ENCODE results near the gene OCA2. TPM values are rescaled to one million over a fixed set of nuclear protein-coding genes. Genes with fewer than 3 reads are reported as not detected.

Gene OCA2
- total RNA-seq, 2 experiments from 2014 or later, result not detected

GRCh38 chr15:27934782-27935181 lies 164.3 kb downstream of the OCA2 start:
- no TSS peak for BruUV-seq (replicated peaks)
- Histone ChIP-seq H3K9me2 (ENCODE audit: insufficient read depth, low read length) (no peaks in the 10 kb centered on the region), H2AFZ (ENCODE audit: low read length) (no peak overlapping the region), H3K36me3 (ENCODE audit: insufficient read depth, low read length) (no peaks in the 10 kb centered on the region), H3K9me3 (ENCODE audit: low read length) (no peaks in the 10 kb centered on the region), H3K4me1 (ENCODE audit: insufficient read depth, low read length, poor library complexity, severe bottlenecking) (no peaks in the 10 kb centered on the region), H3K4me3 (ENCODE audit: low read depth, low read length, poor library complexity, severe bottlenecking) (no peak overlapping the region), H3K79me2 (ENCODE audit: insufficient read depth, low read depth, low read length) (no peaks in the 10 kb centered on the region), H3K27ac (ENCODE audit: low read depth, low read length, poor library complexity, severe bottlenecking) (no peak overlapping the region), H4K20me1 (ENCODE audit: insufficient read depth, low read length) (no peaks in the 10 kb centered on the region), H3K4me2 (ENCODE audit: low read length) (no peak overlapping the region)
- no peak for DNase-seq (ENCODE audit: low spot score)
- POLR2A ChIA-PET, result interaction anchor here (0.7 kb wide), 1 partner anchor 960 kb away, joined by 3 read pairs; no protein-coding TSS in a partner anchor
- CTCF ChIA-PET (ENCODE audit: unreplicated experiment), result no interaction called here
- intact Hi-C loops (cut with micrococcal nuclease; ENCODE audit: unreplicated experiment), result no loop called here
- TF ChIP-seq CTCF (conservative IDR thresholded peaks at IDR 0.05; ENCODE audit: low read length), result no peak
- no peak for TF ChIP-seq EZH2phosphoT487 (IDR thresholded peaks at IDR 0.05; ENCODE audit: borderline replicate concordance, low read depth, low read length)

- no peak for TF ChIP-seq CTCF (conservative IDR thresholded peaks at IDR 0.05; ENCODE audit: low read length)
- no peak for TF ChIP-seq EZH2phosphoT487 (IDR thresholded peaks at IDR 0.05; ENCODE audit: borderline replicate concordance, low read depth, low read length)
- Histone ChIP-seq H3K27ac (ENCODE audit: low read depth, low read length, poor library complexity, severe bottlenecking) (no peak overlapping the region), H3K4me2 (ENCODE audit: low read length) (no peak overlapping the region), H3K4me3 (ENCODE audit: low read depth, low read length, poor library complexity, severe bottlenecking) (no peak overlapping the region), H3K36me3 (ENCODE audit: insufficient read depth, low read length) (no peaks in the 10 kb centered on the region), H3K4me1 (ENCODE audit: insufficient read depth, low read length, poor library complexity, severe bottlenecking) (no peaks in the 10 kb centered on the region), H3K9me2 (ENCODE audit: insufficient read depth, low read length) (no peaks in the 10 kb centered on the region), H4K20me1 (ENCODE audit: insufficient read depth, low read length) (no peaks in the 10 kb centered on the region), H3K9me3 (ENCODE audit: low read length) (no peaks in the 10 kb centered on the region), H3K79me2 (ENCODE audit: insufficient read depth, low read depth, low read length) (no peaks in the 10 kb centered on the region), H2AFZ (ENCODE audit: low read length) (no peak overlapping the region)
- ChIA-PET CTCF (ENCODE audit: unreplicated experiment) (no interaction called here), POLR2A (no interaction called here)
- intact Hi-C loops (cut with micrococcal nuclease; ENCODE audit: unreplicated experiment), result no loop called here
- no peak for DNase-seq (ENCODE audit: low spot score)
- no TSS peak for BruUV-seq (replicated peaks)
These were observed 165.6 kb downstream of the OCA2 start for GRCh38 chr15:27933562-27933961.

GRCh38 chr15:27932600-27932999 lies 166.5 kb downstream of the OCA2 start:
- no peak overlapping the region for H3K4me2 ChIP-seq (ENCODE audit: low read length)
- no peaks in the 10 kb centered on the region for H3K9me2 ChIP-seq (ENCODE audit: insufficient read depth, low read length)
- intact Hi-C loops (cut with micrococcal nuclease; ENCODE audit: unreplicated experiment), result no loop called here
- H2AFZ ChIP-seq (ENCODE audit: low read length), result no peak overlapping the region
- no TSS peak for BruUV-seq (replicated peaks)
- ChIA-PET CTCF (ENCODE audit: unreplicated experiment) (no interaction called here), POLR2A (no interaction called here)
- H3K9me3 ChIP-seq (ENCODE audit: low read length), result no peaks in the 10 kb centered on the region
- H3K36me3 ChIP-seq (ENCODE audit: insufficient read depth, low read length), result no peaks in the 10 kb centered on the region
- no peaks in the 10 kb centered on the region for H4K20me1 ChIP-seq (ENCODE audit: insufficient read depth, low read length)
- no peaks in the 10 kb centered on the region for H3K79me2 ChIP-seq (ENCODE audit: insufficient read depth, low read depth, low read length)
- TF ChIP-seq EZH2phosphoT487 (IDR thresholded peaks at IDR 0.05; ENCODE audit: borderline replicate concordance, low read depth, low read length) (no peak), CTCF (conservative IDR thresholded peaks at IDR 0.05; ENCODE audit: low read length) (no peak)
- no peak overlapping the region for H3K4me3 ChIP-seq (ENCODE audit: low read depth, low read length, poor library complexity, severe bottlenecking)
- H3K4me1 ChIP-seq (ENCODE audit: insufficient read depth, low read length, poor library complexity, severe bottlenecking), result no peaks in the 10 kb centered on the region
- no peak for DNase-seq (ENCODE audit: low spot score)
- no peak overlapping the region for H3K27ac ChIP-seq (ENCODE audit: low read depth, low read length, poor library complexity, severe bottlenecking)
